LNCaP clone FGC (cell line): Measurements from ENCODE around the gene SNX24.

ENCODE experiments used
- DNase-seq: peaks from one replicate; pipeline ENCODE4 v3.0.0-alpha.2; 2011; ENCODE audit warnings: low read depth
- H3K4me3 ChIP-seq: 2 replicates; pipeline ENCODE4 v1.5.1; 2011; ENCODE audit warnings: mild to moderate bottlenecking, low read depth, low read length, control low read depth
- TF ChIP-seq, protein P1 (sequence below): IDR thresholded peaks from 2 replicates; pipeline ENCODE4 v1.5.1; 2012; ENCODE audit warnings: mild to moderate bottlenecking; ENCODE audit not compliant: control insufficient read depth, insufficient read depth; ENCODE audit errors: extremely low read depth

SNX24 gene

DNA sequence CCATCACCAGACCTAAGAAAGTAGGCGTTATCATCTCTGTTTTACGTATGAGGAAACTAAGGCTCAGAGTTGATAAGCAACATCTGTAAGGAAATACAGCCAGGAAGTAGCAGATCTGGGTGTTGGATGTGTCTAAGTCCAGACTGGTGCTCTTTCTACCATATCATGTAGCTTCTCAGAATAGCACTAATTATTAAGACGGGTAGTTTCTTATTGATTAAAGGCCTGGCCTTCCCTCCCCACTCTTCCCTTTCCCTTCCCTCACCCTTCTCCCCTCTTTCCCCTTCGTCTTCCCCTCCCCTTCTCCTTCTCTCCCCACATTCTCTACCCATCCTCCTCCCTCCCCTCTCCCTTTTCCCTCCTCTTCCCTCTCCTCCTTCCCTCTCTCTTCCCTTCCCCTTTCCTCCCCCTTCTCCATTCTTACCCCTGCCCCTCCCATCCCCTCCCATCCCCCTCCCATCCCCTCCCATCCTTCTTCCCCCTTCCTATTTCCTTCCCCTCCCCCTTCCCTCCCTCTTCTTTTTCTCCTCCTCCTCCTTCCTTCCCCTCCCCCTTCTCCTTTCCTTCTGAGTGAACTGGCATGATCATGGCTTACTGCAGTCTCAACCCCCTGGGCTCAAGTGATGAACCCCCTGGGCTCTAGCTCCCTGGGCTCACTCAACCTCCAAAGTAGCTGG, 79.4 kb downstream of the SNX24 start:
- DNase-seq = no peak
- TF ChIP-seq, protein P1, sequence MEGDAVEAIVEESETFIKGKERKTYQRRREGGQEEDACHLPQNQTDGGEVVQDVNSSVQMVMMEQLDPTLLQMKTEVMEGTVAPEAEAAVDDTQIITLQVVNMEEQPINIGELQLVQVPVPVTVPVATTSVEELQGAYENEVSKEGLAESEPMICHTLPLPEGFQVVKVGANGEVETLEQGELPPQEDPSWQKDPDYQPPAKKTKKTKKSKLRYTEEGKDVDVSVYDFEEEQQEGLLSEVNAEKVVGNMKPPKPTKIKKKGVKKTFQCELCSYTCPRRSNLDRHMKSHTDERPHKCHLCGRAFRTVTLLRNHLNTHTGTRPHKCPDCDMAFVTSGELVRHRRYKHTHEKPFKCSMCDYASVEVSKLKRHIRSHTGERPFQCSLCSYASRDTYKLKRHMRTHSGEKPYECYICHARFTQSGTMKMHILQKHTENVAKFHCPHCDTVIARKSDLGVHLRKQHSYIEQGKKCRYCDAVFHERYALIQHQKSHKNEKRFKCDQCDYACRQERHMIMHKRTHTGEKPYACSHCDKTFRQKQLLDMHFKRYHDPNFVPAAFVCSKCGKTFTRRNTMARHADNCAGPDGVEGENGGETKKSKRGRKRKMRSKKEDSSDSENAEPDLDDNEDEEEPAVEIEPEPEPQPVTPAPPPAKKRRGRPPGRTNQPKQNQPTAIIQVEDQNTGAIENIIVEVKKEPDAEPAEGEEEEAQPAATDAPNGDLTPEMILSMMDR = no peak
- H3K4me3 ChIP-seq = no peak overlapping the region

GRCh38 chr5:122929001-122929400, 83.6 kb downstream of the SNX24 start:
- DNase-seq = no peak
- TF ChIP-seq, protein P1 = no peak
- H3K4me3 ChIP-seq = no peak overlapping the region

- H3K4me3 ChIP-seq = no peak overlapping the region
- no peak for DNase-seq
- TF ChIP-seq, protein P1 = no peak
Observed at GRCh38 chr5:122929980-122930379, 84.6 kb downstream of the SNX24 start.

DNA sequence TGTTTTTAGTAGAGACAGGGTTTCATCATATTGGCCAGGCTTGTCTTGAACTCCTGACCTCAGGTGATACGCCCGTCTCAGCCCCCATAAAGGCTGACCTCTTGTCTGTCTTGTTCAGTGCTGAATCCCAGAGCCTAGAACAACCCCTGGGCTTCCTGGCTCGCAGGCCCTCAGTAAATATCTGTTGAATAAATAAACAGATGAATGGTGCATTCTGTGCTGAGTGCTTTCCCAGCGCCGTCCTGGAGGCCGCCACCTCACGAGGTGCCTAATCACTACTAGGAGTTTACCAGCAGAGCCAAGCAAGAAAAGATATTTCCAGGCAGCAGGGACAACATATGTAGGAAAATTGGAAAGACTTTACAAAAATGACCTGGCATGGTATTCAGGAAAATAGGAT, 88.5 kb downstream of the SNX24 start:
- H3K4me3 ChIP-seq = no peak overlapping the region
- TF ChIP-seq, protein P1 = no peak
- DNase-seq = no peak

- no peak for DNase-seq
- TF ChIP-seq, protein P1 = no peak
- H3K4me3 ChIP-seq = no peak overlapping the region
Observed at GRCh38 chr5:122936088-122936487, 90.7 kb downstream of the SNX24 start.

- TF ChIP-seq, protein P1 = no peak
- no peak overlapping the region for H3K4me3 ChIP-seq
- DNase-seq = peak; percentile 8
Observed at GRCh38 chr5:122937914-122938313, 92.5 kb downstream of the SNX24 start.

- no peak overlapping the region for H3K4me3 ChIP-seq
- TF ChIP-seq, protein P1 = no peak
- DNase-seq = no peak
Observed at GRCh38 chr5:122940890-122941289, 95.5 kb downstream of the SNX24 start.
